Head of caudate nucleus (tissue), 42 donors: ENCODE data around the gene FAM50A.

Experiments
- DNase-seq, 42 donors: peaks; one replicate each; pipeline versions ENCODE4 v3.0.0 to v3.0.0-alpha.2; 2020 to 2021; ENCODE audit warnings: mixed read lengths in 7 of 42
- intact Hi-C: fragments of 100-400 bp; cut with DNase I; formaldehyde crosslinking; loops from one replicate; pipeline ENCODE4 v1.15.0; 2022

Gene FAM50A

GRCh38 chrX:154409222-154409871 lies 34.6 kb upstream of the FAM50A start, which contains the start of gene DNASE1L1:
Gene DNASE1L1, minus strand, starts transcription at chrX:154409254. Its CDS starts 3,686 bp downstream, at chrX:154405568.
- peak in 32 of 42 donors; percentile 14 to 66 (median 37) for DNase-seq
- intact Hi-C loops, result no loop called here

GRCh38 chrX:154411981-154412340 lies 32.0 kb upstream of the FAM50A start:
- DNase-seq, result peak; percentile 12 to 83 (median 61)
- intact Hi-C loops, result no loop called here

- intact Hi-C loops, result no loop called here
- DNase-seq, result no peak
Measured at GRCh38 chrX:154412468-154412867, 31.5 kb upstream of the FAM50A start.

- DNase-seq, result no peak
- intact Hi-C loops, result no loop called here
Measured at GRCh38 chrX:154413142-154413541, 30.8 kb upstream of the FAM50A start.

GRCh38 chrX:154417157-154417556 lies 26.8 kb upstream of the FAM50A start:
- no peak for DNase-seq
- intact Hi-C loops, result no loop called here

GRCh38 chrX:154419189-154419588 lies 24.8 kb upstream of the FAM50A start:
- intact Hi-C loops, result no loop called here
- no peak for DNase-seq

- intact Hi-C loops, result no loop called here
- no peak for DNase-seq
Measured at GRCh38 chrX:154419688-154420401, 24.1 kb upstream of the FAM50A start.

- no peak for DNase-seq
Measured at GRCh38 chrX:154420402-154420756, 23.6 kb upstream of the FAM50A start.

GRCh38 chrX:154426916-154427770 lies 16.8 kb upstream of the FAM50A start:
- DNase-seq, result no peak
- intact Hi-C loops, result no loop called here

More at GRCh38 chrX:154420402-154420756, 23.6 kb upstream of the FAM50A start:
- intact Hi-C loops, result no loop called here

- peak; percentile 83 to 96 (median 92) for DNase-seq
- intact Hi-C loops, result no loop called here
Measured at GRCh38 chrX:154428176-154429171, 15.5 kb upstream of the FAM50A start, which contains the start of gene ATP6AP1. Gene ATP6AP1, plus strand, starts transcription at chrX:154428677. Its CDS starts 16 bp downstream, at chrX:154428693.

- no peak for DNase-seq
- intact Hi-C loops, result no loop called here
Measured at GRCh38 chrX:154429711-154430110, 14.2 kb upstream of the FAM50A start.

GRCh38 chrX:154430479-154430878 lies 13.5 kb upstream of the FAM50A start:
- intact Hi-C loops, result no loop called here
- no peak for DNase-seq

GRCh38 chrX:154430916-154431315 lies 13.0 kb upstream of the FAM50A start:
- no peak for DNase-seq
- intact Hi-C loops, result no loop called here

GRCh38 chrX:154431341-154431740 lies 12.6 kb upstream of the FAM50A start:
- intact Hi-C loops, result no loop called here
- peak in 6 of 42 donors; percentile 8 to 50 (median 23) for DNase-seq

- intact Hi-C loops, result no loop called here
- DNase-seq, result no peak
Measured at GRCh38 chrX:154432210-154432609, 11.7 kb upstream of the FAM50A start.

- intact Hi-C loops, result no loop called here
- DNase-seq, result no peak
Measured at GRCh38 chrX:154433605-154434004, 10.3 kb upstream of the FAM50A start.

- intact Hi-C loops, result no loop called here
Measured at GRCh38 chrX:154434394-154435168, 9.4 kb upstream of the FAM50A start.

More at GRCh38 chrX:154434394-154435168, 9.4 kb upstream of the FAM50A start:
- DNase-seq, result no peak
